Right kidney (tissue), 1 donor: ENCODE results near the gene SOCS2.
A peak's percentile ranks its signal among the peaks of the same experiment; 100 is the strongest.

Experiments
- DNase-seq: peaks from one replicate; pipeline ENCODE4 v3.0.0-alpha.2; 2016

Gene SOCS2

DNA sequence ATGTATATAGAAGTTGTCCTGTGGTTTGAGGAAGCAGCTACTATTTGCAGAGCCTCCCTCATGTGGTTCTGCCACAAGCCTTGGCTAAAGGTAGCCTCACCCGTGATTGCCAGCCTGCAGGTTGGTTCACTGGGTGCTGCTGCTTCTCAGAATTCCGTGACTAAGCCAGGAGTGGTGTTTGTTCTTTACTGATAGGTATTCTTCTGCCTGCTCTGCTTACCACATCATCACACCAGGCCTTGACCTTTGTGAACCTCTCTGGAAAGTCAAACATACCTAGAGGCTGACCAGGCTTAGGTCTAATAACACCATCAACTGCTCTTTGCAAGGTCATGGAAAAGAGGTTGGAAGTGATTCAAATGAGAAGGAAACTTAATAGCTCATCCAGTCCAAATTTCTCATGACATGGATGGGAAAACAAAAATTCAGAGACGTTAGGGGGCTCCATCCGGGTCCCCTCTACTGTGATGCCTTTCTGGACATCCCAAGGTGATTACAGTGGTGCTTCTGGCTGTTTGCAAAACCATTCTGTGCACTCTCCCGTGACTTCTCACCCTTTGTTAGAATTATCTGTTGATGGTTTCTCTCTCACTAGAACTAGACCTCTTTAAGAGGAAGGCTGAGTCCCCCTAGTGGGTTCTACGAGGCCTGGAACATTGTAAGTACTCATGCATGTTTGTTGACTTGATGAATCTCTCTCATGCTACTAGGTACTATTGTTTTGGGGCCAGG is 8.5 kb upstream of the SOCS2 start:
- DNase-seq, result no peak

DNA sequence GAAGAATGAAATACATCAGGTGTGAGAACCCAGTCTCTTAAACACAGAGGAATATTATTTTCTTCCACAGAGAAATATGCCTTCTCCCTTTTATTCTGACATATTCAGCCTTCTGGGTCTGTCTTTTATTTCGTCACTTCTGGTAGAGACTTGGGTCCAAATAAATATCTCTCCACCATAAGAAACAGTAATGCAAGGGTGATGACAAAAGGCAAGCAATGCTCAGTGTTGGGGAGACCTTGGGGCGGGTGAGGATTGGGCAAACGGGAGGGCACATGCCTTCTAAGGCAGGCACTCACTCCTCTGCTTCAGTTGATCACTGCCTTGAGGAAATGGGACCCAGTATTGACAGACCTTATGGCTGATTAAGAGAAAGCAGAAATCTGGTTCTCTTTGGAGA is 6.7 kb upstream of the SOCS2 start:
- DNase-seq, result no peak

DNA sequence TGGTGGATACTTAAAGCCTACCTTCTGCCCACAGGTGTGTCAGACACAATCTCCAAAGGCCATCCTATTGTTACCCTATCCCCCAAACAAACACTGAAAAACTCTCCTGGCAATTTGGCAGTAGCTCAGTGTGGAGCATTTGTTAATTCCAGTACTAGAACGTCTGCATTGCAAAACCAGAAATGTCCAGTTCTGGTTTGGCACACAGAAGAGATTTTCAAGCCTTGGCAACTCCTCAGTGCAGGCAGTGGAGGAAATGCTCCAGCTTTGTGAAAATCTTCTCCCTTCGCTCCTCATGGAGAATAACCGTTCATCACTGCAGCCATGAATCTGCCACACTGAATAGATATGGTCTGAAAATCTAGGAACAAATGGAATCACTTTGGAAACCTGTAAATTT is 5.3 kb upstream of the SOCS2 start:
- DNase-seq, result no peak

DNA sequence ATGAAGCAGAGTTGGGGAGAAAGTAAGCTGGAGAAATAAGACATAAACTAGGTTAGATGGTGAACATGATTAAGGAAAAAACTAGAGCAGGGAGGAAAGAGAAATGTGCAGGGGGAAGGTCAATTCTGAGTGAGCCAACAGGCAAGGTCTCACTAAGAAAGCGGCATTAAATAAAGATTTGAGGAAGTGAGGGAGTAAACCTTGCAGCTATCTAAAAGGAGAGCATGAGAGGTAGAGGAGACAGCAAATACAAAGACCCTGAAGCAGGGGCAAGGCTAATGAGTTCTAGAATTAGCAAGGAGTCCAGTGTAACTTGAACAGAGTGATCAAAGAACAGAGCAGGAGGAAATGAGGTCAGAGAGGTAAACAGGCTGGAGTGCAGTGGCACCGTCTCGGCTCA is 4.4 kb upstream of the SOCS2 start:
- DNase-seq, result no peak

DNA sequence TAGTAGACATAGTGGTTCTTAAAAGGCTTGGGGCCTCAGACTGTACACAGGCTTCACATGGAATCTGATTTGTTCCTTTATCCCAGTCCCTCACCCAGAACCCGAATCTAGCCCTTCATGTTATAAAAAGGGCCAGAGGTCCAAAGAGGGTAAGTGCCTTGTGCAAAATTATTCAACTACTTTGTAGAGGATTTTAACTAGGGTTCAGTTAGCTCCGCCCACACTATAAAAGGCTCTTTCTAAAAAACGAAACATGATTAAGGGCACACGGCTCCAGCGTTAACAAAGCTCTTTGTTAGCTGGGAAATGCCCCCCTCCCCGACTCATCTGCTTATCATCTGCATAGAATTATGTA is 3.2 kb upstream of the SOCS2 start:
- DNase-seq, result no peak

DNA sequence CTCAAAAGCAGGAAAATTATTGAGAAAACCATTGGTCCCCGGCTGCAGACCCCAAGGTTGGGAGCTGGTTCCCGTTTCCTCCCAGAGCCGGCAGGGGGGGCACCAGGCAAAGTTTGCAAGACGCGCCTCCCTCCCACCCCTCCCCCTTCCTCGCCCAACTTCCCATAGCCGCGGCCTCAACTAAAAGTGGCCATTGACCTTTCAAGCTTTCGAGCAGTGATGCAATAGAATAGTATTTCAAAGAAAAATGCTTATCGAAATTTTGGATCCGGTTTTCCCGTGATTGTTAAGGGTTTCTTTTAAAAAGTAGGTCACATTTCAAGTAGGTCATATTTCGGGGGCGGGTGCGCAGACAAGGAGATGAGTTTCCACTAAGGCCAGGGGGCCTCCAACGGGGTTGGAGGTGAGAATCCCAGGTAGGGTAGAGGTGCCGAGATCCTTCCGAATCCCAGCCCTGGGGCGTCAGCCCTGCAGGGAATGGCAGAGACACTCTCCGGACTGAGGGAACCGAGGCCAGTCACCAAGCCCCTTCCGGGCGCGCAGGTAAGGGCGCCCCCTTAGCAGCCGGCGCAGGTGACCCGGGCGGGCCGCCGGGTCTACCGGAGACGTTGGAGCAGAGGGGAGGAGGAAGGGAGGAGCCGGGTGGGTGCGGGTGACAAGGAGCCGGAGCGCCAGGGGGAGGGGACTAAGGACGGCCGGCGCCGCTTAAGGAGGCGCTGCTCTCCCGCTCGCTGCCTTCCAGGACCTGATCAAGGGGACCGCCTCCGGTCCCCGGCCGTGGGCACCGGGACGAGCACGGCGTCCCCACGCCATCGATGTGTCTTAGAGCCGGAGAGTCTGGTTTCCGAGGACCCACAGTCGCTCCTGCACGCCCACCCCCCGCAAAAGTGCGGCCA is 2.6 kb upstream of the SOCS2 start:
- peak; percentile 93 for DNase-seq

DNA sequence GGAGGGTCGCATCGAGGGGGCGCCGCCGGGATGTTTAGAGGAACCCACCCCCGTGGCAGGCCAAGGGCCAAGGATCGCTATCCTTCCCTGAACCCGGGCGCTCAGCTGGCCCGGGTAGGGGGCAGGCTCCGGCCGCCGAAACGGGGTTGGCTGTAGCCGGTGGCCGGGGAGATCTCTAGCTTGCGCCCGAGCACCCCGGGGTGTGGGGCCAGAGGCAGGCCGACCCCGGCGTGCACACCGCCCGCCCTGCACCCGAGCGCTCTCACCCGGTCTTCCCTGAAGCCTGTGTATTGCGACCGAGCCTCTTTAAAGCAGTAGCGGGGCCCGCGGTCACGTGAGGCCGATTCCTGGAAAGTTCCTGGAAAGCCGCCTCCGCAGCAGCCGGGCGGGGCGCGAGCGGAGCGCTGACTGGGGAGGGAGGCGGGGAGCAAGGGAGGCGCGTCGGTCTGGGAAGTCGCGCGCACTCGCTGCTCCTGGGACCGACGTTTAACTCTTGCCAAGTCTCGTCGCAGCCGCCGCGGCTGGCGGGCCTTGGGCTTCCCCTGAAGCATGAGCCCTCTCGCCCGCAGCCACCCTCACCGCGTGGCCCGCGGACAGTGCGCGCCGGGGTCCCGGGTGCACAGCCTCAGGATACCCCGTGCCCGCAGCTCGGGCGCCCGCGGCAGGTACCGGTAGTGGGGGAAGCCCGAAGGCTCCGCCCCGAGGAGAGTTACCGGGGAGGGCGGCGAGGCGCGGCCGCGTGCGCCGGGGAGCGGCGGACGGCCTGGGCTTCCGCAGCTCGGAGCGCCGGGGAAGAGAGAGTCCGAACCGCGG is 1.7 kb upstream of the SOCS2 start:
- DNase-seq, result peak; percentile 98

DNA sequence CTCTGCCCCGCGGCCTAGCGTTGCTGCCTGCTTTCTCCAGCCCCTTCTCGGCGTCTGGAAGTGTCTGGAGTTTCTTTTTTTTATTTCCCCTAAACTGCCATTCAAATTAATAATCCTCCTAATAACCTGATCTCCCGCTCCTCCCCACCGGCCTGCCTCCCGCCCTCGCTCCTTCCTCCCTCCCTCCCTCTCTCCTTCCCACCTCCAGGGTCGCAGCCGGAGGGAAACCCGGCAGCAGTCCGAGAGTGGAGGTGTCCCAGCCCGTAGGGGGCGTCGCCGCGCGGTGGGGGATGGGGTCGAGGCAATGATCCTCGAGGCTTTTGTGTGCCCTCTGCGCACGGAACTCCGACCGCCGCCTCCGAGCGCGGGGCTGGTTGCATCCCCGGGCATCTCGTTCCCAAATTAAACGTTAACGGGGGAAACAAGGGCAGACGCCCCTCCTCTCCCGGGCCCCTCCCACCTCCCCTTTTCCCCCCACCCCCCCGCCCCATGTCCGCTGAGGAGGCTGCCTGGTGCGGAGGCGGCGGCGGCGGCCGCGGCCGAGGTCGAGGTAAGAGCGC is 1.0 kb upstream of the SOCS2 start:
- peak; percentile 82 for DNase-seq

DNA sequence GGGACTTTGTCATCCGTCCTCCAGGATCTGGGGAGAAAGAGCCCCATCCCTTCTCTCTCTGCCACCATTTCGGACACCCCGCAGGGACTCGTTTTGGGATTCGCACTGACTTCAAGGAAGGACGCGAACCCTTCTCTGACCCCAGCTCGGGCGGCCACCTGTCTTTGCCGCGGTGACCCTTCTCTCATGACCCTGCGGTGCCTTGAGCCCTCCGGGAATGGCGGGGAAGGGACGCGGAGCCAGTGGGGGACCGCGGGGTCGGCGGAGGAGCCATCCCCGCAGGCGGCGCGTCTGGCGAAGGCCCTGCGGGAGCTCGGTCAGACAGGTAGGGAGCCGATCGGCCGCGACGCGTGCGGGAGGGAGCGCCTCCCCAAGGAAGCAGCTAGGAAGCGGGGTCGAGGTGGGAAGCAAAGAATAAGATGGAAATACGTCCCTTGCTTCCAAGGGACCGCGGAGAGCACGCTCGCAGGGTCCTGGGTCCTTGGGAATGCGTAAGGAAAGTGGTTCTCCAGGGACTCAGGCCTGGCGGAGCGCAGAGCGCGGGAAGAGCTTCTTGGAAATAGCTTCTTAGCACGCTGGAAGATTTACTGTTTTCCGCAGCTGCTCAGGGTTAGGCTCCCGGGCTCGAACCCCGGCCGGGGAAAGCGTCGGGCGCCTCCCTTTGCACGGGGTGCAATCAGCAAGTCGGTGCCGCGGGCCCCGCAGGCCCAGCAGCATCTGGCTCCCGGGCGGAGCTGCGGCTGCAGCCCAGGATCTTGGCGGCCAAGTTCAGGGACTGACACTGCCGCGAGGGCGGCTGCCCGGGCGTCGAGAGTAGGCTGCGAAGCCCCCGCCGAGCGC is 457 bp downstream of the SOCS2 start:
- peak; percentile 81 for DNase-seq

DNA sequence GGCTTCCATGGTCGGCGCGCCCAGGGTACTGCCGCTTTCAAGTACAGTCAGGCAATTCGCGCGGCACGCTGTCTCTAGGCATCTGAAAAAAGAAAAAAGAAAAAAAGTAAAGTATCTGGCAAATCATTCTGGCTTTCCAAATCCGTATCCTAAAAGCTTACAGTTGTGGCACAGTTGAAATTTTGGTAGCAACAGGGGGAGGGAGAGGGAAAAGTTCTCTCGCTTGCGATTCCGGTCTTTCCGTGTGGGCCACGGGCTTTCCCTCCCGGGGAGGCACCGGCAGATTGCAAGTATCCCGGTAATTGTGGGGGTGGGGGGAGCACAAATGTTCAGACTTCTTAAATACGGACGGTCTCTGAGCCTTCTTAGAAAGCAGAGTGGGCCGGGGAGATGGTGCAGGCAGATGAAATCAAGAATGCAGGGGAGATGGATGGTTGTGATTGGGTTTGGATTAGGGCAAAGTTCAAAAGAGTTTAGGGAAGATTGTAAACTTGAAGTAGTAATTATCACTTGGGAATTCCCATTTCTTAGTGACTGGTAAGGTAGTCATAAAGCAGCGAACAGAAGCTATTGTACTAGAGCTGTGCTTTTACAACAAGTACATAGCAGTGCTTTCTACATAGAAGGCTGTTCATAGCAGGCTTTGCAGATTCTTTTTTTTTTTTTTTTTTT is 1.2 kb downstream of the SOCS2 start:
- DNase-seq, result no peak

DNA sequence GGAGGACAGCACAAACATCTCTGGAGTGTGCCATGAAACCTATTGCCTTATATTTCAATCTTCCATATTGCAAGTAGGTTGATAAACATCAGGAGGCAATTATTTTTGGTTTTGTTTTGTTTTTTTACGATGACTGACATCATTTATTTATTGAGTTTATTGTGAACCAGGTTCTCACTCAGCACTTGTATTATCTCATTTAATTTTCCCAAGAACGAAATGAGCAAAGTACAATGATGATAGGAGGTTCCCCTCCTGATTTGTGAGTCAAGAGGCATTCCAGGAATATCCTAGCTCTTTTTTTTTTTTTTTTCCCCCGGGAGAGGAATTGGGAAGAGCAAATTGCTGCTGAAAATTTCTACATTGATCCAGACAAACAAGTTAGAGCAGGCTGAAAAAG is 4.7 kb downstream of the SOCS2 start:
- no peak for DNase-seq

DNA sequence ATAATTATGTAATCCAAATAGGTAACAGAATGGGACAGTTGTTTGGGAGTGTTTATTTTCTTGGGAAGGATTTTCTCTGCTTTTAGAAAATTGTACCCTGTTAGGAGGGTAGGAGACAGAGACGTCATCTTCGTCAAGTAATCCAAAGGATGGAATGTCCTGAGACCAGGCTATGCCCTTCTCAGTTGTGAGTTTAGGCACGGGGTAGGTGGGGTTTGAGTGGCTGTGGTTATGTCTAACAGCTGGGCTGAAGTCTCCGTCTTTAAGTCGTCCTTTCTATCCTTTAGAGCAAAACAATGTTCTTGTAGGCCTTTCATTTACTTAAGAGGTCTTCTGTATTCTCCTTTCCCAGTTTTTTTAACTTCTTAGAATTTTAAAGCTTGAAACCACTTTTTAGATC is 5.7 kb downstream of the SOCS2 start:
- no peak for DNase-seq

DNA sequence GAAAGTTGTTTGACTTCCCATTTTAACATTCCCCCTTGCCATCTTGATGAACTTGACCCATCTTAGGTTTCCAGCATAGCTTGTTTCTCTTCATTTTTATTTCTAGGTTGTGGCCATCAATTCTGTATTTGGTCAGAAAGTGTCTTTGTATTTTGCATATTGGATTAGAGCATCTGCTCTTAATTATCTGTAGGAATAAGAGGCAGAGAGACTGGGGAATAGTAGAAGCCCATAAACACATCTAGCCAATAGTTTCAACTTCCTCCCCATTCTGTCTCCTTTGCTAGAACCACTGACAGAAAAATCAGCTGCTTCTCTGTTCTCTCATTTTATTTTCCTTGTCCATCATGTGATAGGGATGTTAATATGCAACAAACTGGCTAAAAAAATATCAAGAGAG is 8.2 kb downstream of the SOCS2 start:
- DNase-seq, result no peak

DNA sequence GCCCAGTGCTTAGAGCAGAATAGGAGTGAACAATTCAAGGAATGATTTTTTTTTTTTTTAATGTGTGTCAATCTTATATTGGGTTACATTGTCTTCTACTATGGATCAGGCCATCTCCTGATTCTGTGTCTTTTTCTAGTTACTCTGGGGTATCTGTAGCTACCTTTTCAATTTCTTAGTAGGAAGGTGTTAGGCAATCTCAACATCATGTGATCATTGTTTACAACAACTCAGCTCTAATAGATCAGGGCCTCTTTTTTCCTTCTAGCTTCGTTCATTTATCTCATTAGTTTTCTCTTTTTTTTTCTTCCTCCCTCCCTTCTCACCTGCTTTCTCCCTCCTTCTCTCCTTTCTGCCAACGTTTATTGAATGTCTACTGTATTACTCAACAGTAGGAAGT is 8.9 kb downstream of the SOCS2 start:
- DNase-seq, result no peak

DNA sequence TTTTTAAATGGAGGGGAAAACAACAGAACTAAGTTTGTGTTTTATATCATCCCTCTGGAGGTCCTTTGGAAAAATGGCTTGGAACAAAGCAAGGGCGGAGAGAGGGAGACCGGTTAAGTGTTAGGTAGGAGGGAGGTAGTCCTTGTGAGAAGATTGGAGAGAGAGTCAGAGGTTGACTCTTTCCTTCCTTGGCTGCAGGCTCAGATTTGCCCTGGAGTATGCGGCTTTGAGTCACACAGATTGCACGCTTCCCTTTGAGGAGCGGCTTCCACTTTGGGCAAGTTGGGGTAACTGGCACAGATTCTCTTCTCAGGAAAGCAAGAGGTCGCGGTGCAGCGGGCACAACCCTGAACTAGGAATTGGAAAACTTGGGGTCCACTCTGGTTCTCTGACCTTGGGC is 9.9 kb downstream of the SOCS2 start:
- DNase-seq, result no peak

DNA sequence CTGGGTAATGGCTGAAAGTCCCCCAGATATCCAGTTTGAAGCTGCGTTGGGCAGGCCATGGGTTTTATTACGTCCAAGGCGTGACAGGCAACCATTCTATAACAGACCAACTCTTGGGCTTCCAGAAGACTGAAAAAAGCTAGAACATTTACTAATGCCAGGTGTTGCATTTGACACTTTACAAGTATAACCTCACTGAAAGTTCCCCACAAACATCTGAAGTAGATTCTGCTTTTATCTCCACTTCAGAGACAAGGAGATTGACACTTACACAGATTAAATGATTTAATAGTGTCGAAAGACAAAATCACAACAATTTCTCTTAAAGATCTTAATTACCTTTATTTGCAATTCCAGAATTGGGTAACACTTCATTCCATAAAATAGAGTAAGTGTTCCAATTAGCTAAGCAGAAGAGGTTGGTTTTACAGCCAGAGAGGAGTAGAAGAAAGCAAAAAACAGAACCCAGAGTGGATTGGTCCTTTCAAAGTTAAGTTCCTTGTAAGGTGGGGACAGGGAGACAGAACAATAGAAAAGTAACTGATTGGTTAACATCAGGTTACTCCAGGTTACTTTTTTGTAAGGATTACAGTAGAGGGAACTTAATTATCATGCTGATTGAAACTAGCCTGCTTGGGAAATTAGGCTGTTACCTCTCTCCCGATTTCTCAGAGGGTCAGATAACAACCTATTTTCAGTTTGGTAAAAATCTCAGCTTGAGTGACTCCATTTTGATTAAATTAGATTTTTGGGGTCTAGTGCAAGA is 11.3 kb downstream of the SOCS2 start:
- DNase-seq, result no peak

DNA sequence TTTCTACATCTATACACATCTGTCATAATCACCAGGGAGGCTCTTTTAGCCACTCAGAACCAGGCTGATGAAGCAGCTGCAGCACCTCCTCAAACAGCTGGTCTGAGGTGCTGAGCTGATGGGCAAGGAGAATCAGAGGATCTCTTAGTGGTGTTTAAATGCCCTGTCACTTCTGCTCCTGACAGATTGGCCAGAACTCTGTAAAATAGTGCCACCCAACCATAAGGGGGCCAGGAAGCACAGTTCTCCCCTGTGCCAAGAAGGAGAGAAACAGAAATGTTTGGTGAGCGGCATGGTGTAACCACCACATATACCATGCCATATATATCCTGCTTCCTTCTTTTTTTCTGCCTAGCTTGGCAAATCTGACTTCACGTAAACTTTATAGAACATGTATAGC is 12.8 kb downstream of the SOCS2 start:
- DNase-seq, result no peak

DNA sequence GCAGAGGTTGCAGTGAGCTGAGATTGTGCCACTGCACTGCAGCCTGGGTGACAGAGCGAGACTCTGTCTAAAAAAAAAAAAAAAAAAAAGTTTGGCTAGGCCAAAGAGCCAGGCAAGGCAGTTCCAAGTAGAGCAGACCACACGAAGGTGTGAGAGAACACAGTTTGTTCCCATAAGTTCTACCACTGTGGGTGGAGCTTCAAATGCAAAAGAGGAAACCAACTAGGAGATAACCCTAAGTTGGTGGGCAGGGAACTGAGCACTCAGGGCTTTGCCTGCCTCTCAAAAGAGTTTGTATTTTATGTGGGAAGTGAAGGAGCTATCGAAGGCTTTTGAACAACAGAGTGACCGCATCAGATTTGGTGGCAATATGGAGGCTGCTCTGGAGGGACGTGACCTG is 15.1 kb downstream of the SOCS2 start:
- DNase-seq, result no peak

DNA sequence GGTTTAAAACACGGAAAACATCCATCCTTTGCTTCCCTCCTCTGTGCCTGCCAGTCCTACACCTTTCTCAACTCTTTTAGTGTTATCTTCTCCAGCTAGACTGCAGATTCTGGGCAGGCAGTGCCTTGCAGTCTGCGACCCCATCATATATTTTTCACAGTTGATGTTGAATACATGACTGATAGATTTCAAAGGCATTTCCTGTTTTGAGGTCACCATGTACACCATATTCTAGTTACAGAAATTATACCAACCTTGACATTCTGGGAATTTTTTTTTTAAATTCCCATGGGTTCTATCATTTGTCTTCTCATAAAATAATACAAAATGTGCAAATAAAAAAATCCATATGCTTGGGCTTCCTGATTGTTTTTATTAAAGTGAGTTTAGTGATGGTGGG is 16.6 kb downstream of the SOCS2 start:
- no peak for DNase-seq

DNA sequence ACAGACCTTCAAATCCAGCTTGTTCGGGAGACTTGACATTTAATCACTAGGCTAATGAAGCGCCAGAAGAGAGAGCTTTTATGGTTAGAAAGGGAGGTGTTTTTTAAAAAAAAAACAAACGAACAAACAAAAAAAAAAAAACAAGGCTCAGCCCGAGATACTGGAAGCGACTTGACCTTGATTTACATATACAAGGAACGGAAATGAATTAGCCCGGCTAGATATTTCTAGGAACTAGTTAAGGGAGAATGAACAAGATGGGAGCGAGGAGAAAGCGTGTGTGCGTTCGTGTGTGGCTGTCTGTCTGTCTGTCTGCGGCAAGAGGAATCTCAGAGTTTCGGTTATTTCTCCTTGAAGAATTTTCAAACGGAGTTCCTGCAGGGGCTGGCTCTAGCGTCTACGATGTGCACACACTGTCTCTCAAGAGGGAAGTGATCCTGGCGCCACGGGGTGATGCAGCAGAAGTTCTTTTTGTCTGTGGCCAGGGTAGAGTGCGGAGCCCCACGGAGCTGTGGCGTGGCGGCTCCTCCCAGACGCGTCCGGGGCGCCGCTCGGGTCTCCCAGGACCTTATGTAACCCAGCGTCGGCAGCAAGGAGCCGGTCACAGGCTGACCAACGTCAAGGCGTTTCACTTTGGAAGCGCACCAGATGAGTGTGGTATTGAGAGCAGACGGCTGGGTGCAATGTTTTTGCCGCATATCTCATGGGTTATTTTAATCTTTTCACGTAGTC is 18.8 kb downstream of the SOCS2 start:
- peak; percentile 83 for DNase-seq
